Smooth muscle cell of the brain vasculature (primary cell): ENCODE data around the gene KCNT1.

Experiments used
- DNase-seq: peaks from one replicate; pipeline ENCODE4 v3.0.0-alpha.2; 2012; ENCODE audit warnings: low read depth, low spot score

KCNT1 gene

DNA sequence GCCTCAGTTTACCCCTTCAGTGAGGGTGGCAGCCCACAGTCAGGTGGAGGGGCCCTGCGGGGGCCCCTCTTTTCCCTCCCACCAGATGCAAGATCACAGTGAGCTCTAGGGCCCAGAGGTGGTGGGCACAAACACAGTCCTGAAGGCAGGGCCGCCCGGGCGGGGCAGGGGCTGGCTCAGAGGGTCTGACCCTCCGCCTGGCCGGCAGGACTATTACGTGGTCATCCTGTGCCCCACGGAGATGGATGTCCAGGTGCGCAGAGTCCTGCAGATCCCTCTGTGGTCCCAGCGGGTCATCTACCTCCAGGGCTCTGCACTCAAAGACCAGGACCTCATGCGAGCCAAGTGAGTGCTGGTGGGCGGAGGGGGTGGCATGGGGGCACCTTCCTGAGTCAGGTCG lies 63.4 kb downstream of the KCNT1 start:
- DNase-seq: no peak

DNA sequence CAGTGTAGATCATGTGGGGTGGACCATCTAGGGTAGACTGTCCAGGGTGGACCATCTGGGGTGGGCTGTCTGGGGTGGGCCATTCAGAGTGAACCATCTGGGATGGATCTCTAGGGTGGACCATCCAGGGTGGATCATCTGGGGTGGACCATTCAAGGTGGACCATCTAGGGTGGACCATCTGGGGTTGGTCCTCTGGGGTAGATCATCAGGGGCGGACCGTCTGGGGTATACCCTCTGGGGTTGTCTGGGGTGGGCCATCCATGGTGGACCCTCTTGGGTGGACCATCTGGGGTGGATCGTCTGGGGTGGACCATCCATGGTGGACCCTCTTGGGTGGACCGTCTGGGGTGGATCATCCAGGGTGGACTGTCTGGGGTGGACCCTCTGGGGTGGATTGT lies 64.3 kb downstream of the KCNT1 start:
- DNase-seq: no peak

DNA sequence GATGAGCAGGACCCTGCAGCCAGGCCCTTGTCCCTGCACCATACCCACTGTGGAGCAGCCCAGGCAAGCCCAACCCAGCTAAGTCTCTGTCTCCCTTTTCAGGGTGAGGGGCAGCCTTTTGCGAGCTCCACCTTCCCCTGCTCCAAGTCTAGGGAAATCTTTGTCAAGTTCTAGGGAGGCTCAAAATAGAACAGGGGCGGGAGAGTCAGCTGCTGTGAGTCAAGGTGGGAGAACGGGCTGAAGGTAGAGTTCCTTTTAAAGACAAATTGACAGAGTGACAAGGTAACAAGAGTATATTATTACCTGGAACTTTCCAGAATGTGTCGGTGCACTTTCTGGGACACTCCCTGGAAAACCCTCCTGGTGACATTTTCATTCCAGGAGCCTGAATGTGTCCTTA lies 64.7 kb downstream of the KCNT1 start:
- DNase-seq: no peak

DNA sequence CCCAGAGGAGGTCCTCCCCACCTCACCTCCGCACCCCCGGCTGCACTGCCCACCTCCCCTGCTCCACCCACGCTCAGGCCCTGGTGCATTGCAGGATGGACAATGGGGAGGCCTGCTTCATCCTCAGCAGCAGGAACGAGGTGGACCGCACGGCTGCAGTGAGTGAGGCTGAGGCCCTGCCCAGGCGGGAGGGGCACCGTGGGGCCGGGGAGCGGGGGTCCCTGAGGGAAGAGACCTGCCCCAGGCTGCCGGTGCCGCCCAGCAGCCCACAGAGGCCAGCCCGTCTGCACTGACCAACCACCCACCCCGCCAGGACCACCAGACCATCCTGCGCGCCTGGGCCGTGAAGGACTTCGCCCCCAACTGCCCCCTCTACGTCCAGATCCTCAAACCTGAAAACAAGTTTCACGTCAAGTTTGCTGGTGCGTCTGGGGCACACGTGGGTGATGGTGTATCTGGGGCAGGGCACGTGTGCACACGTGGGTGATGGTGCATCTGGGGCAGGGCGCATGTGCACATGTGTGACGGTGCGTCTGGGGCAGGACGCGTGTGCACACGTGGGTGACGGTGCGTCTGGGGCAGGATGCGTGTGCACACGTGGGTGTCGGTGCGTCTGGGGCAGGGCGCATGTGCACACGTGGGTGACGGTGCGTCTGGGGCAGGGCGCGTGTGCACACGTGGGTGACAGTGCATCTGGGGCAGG lies 66.7 kb downstream of the KCNT1 start:
- DNase-seq: no peak

DNA sequence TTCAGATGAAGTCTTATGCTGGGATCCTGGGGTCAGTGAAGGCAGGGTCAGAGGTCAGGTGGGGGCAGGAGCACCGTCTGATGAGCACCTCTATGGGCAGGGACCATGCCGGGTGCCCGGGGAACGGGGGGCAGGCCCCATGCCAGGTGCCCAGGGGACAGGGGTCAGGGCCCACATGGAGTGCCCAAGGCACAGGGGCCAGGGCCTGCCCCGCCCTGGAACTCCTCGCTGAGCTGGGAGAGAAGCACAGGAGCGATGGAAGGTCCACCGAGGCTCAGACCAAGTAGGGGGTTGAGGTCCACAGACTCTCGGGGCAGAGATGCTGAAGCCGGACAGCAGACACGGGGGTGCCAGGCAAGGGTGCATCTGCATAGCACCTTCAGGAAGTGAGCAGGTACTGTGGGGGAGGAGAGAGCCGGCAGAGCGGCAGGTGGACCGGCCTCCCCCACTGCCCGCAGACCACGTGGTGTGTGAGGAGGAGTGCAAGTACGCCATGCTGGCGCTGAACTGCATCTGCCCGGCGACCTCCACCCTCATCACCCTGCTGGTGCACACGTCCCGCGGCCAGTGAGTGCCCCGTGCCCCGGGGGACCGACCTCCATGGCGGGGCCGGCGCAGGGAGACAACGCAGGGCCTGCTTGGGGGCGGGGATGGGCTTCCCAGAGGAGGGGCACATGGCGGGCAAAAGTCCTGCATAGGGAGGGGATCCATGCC lies 67.7 kb downstream of the KCNT1 start:
- DNase-seq: no peak

DNA sequence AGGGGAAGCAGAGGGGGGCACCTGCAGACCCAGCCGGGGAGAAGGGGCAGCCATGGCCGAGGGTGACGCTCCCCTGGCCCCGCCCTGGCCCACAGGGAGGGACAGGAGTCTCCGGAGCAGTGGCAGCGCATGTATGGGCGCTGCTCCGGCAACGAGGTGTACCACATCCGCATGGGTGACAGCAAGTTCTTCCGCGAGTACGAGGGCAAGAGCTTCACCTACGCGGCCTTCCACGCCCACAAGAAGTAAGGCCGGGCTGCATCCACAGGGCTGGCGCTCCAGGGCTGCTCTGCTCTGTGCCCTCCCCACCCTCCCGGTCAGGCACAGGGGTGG lies 68.2 kb downstream of the KCNT1 start:
- no peak for DNase-seq

DNA sequence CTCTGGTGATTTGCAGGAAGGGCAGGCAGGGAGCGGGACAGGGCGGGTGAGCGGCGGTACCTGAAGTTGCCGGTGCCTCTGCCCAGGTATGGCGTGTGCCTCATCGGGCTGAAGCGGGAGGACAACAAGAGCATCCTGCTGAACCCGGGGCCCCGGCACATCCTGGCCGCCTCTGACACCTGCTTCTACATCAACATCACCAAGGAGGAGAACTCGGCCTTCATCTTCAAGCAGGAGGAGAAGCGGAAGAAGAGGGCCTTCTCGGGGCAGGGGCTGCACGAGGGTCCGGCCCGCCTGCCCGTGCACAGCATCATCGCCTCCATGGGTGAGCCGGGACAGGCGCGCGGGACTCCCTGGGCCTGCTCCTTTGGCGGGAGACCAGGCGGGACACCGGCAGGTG lies 68.8 kb downstream of the KCNT1 start:
- no peak for DNase-seq

DNA sequence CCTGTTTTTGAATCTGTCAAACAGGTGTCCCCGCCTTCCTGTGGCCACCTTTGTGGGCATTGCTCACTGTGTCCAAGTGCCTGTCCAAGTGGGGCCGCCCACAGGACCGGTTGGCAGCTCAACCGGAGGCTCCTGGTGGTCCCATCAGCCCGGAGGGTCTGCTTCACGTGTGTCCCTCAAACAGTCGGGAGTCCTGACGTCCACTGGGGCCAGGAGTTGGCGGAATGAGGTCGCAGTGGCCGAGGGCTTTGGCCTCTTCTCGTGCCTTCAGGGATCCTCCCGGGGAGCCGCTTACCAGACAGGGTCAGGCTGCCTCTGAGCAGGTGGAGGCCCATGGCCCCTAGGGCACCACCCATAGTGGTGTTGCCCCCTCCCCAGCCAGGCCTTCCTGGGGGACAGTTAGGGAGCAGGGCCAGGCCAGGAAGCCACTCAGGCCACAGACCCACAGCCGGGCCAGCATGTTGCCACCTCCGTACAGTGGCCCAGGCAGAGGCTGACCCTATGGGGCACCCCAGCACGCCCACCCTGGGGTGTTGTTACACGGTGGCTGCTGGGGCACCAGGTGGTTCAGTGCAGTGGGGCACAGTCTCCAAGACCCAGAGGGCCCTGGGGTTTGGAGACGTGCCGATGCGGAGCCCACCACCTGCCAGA lies 69.5 kb downstream of the KCNT1 start:
- DNase-seq: no peak

DNA sequence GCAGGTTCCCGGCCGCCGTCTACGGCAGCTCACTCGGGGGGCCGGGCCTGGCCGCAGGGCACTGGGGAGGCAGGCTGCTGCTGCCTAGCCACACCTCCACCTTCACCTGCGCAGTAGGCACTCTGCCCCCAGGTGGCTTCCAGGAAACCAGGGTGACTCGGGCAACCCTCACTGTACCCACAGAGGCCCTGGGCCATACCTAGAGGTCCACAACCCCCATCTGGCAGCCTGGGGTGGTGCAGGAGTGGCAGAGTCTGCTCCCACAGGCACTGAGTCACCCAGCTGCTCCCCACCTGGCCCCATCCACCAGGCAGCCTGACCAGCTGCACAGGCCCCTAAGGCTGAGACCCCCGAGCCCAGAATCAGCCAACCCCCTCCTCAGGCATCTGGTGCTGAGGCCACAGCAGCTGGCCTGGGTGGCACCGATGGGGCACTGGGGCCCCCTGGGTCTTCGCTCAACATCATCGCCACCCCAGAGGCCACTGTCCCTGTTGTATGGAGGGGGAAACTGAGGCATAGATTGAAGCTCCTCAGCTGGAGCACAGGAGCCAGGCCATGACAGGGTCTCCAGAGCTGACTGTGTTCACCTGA lies 70.2 kb downstream of the KCNT1 start:
- DNase-seq: no peak

DNA sequence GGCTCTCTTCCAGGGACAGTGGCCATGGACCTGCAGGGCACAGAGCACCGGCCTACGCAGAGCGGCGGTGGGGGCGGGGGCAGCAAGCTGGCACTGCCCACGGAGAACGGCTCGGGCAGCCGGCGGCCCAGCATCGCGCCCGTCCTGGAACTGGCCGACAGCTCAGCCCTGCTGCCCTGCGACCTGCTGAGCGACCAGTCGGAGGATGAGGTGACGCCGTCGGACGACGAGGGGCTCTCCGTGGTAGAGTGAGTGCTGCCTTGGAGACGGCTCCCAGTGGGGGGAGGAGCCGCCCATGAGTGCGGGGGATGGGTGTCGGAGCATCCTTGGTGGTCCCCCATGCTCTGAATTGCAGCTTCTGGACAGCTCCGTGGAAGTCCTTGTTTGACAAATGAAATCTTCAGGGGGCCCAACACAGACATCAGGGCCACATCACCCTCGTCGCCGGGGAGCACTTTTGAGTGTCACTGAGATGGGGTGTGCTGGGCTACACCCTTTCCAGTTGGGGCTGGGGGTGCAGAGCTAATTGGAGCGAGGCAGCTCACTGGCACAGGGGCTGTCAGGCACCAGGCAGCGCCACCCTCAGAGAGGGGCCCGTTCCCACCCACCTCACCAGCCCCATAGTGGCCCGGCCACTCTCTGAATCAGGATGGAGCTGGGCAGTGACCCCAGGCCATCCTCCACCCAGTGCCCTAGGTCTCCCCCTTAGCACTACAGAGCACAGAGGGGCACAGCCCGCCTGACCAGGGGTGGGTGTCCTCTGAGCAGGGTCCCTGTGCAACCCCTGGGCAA lies 70.9 kb downstream of the KCNT1 start:
- no peak for DNase-seq

DNA sequence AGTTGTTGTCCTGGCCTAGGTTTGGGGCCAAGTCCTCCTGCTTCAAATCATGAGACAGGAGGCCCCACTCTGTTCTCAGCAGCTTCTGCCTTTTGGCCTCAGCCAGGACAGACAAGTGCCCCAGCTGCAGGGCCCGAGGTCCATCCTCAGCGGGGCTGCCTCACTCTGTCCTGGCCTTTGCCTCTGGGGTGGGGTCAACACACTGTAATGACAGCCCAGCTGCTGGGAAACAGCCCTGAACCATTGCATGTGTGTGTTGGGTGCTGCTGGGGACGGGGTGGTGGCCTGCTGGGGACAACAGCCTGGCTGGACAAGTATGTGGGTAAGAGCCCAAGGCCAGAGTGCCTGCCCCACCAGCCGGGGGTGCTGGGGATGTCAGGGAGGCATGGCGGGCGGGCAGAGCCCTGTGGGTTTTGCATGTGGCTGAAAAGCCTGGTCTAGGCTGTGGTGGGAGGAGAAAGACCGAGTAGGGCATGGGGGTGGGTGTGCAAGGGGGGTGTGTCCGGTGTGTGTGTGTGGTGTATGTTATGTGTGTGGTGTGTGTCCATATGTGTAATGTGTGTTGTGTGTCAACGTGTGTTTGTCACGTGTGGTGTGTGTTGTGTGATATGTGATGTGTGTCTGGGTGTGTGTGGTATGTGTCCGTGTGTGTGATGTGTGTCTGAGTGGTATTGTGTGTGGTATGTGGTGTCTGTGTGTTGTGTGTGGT lies 71.7 kb downstream of the KCNT1 start:
- DNase-seq: no peak

DNA sequence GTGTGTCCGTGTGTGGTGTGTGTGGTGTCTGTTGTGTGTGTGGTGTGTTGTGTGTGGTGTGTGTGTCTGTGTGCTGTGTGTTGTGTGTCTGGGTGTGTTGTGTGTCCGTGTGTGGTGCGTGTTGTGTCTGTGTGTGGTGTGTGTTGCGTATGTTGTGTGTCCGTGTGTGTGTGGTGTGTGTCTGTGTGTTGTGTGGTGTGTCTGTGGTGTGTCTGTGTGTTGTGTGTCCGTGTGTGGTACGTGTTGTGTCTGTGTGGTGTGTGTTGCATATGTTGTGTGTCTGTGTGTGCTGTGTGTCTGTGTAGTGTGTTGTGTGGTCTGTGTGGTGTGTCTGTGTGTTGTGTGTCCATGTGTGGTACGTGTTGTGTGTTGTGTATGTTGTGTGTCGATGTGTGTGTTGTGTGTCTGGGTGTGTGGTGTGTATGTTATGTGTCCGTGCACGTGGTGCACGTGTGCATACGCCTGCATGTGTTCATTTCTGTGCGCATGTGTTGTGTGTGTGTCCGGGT lies 72.3 kb downstream of the KCNT1 start:
- DNase-seq: no peak

DNA sequence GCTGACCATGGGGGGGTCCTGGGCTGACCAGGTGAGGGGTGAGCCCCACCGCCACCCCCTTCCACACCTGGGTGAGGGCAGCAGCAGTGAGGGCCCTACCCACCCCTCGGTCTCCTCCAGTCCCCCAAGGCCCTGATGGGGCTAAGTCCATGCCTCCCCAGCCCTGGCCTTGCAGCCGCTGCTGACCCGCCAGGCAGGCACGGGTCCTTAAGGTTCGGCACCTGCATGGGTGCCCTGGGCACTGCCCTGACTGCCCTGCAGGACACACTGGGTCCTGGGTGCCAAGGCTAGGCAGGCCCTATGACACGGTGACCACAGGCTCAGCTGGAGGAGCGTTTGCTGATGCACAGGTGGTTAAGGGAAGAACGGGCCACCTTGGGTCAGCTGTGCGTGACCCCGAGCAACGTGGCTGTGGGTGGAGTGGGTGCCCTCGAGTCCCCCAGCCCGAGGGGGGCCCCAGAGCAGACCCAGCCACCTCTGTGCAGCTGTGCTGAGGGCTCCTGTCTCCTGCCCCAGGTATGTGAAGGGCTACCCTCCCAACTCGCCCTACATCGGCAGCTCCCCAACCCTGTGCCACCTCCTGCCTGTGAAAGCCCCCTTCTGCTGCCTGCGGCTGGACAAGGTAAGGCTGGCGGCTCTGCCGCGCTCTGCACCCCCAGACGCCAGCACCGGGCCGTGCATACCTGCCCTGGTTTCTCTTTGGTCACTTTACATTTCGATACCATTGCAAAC lies 73.0 kb downstream of the KCNT1 start:
- DNase-seq: no peak

DNA sequence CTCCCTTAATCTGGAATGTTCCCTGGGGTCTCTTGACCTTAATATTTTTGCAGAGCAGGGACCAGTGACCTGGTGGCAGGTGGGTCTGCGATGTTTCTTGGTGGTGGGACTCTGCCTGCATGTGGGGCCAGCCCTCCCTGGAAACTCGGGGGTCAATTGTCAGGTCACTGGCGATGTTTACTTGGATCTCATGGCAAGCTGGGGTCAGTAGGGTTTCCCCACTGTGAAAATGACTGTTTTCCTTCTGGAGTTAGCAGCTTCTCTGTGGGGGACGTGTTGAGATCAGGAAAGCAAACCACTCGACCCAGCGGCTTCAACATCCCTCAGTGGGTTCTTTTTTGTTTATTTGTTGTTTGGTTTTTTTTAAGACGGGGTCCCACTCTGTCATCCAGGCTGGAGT lies 73.9 kb downstream of the KCNT1 start:
- no peak for DNase-seq

DNA sequence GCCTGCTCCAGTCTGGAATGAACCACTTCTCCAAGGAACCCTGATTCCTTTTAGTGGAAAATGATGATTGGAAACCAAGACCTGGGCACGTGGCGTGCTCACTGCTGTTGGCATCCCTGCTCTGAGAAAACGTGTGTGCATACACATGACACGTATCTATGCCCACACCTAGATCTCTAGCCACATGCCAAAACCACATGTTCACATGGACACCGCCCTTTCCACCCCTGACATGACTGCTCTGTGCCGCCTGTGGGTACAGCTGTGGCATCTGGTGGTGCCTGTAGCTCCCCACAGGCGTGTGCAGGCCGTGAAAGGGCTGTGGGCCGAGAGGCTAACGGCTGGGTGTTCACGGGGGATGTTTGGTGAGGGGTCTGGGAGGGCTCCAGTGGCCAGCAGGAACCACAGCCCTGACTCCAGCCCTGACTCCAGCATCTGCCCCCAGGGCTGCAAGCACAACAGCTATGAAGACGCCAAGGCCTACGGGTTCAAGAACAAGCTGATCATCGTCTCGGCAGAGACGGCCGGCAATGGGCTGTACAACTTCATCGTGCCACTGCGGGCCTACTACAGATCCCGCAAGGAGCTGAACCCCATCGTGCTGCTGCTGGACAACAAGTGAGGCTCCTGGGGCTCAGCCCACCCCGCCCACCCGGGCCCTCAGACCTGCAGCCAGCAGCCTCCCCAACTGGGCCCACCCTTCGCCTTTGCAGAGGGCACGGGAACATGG lies 75.1 kb downstream of the KCNT1 start:
- DNase-seq: no peak

DNA sequence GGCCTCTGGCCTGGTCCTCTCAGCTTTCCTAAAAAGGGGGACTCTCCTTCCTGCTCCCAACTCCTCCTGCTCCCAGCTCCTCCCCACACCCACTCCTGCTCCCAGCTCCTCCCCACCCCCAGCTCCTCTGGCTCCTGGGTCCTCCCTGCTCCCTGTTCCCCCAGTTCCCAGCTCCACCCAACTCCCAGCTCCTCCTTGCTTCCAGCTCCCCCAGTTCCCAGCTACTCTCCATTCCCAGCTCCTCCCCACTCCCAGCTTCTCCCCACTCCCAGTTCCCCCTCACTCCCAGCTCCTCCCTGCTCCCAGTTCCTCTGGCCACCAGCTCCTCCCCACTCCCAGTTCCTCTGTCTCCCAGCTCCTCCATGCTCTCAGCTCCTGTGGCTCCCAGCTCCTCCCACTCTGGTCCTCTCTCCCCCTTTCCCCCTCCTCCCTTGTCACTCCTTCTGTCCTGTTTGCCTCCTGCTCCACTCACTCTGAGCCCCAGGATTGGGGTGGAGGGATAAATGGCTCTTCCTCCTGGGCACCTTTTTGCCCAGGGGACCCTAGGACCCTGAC lies 75.7 kb downstream of the KCNT1 start:
- DNase-seq: no peak

DNA sequence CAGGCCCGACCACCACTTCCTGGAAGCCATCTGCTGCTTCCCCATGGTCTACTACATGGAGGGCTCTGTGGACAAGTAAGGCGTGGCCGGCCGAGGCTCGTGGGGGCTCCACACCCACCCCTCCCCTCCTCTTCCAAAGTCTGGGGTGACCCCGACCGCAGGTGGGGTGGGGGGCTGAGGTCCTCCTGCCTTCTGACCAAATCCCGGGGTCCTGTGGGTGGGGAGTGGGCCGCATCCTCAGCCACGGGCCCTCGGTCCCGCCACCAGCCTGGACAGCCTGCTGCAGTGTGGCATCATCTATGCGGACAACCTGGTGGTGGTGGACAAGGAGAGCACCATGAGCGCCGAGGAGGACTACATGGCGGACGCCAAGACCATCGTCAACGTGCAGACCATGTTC lies 76.4 kb downstream of the KCNT1 start:
- DNase-seq: no peak

DNA sequence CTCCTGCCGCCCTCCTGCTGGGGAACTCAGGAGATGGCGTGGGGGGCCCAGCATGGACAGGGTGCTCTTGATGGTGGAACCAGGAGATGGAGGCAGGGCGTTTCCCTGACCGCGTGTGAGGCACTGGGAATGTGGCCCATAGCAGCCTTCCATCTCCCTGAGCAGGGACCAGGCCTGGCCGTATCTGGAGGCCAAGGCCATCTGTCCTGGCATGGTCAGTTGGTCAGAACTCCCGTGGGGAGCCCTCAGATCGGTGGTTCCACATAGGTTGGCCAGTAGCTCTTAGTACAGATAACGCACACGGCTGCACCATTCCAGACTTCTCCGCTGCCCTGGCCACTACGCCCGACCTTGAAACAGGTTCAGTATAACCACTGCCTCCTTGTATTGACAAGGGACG lies 77.6 kb downstream of the KCNT1 start:
- DNase-seq: no peak

DNA sequence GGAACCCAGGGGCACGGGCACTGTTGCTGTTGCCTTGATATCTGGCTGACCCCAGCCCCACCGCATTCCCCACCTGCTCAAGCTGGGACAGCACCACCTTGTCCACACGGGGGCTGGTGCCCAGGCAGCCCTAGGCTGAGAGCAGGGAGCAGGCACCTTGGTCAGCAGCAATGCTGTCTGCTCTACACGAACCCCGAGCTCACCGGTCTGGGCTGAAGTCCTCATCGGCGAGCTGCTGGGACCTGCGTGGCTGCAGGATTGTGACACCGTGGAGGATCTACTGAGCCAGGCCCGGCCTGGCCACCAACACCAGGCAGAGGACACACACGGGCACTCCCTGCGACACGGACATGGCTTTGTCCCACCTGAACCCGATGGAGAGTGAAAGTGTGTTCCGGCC lies 78.1 kb downstream of the KCNT1 start:
- DNase-seq: no peak
